Panc1 (cell line): ENCODE data around the gene MARK3. TPM values are rescaled to one million over a fixed set of nuclear protein-coding genes. Genes with fewer than 3 reads are reported as not detected.

Experiments used
- ATAC-seq: fragments of 200-7000 bp; cut with Tn5 transposase; 2 replicates; pipeline ENCODE4 v1.9.1; 2020; ENCODE audit warnings: mild to moderate bottlenecking, moderate library complexity
- BruUV-seq: library from RNA; stranded (reverse); fragments of 400-500 nt; replicated peaks from 2 replicates; lab custom pipeline; 2021; lab: Mats Ljungman, UMichigan
- CTCF ChIA-PET: fragments of 300-600 bp; sonication (Branson Sonifier 250); formaldehyde crosslinking; loops from one replicate; lab custom pipeline; 2022; ENCODE audit warnings: antibody characterized with exemption; lab: Charles Lee
- POLR2A ChIA-PET: fragments of 300-600 bp; sonication (Branson Sonifier 250); formaldehyde crosslinking; loops from one replicate; lab custom pipeline; 2022; ENCODE audit warnings: antibody characterized with exemption; lab: Charles Lee
- DNase-seq: peaks from one replicate; pipeline ENCODE4 v3.0.0-alpha.2; 2010; ENCODE audit warnings: low read depth, low spot score
- H3K27ac ChIP-seq: 2 replicates; pipeline ENCODE4 v1.5.1; 2011; ENCODE audit warnings: mild to moderate bottlenecking, low read length, inconsistent platforms
- H3K27me3 ChIP-seq: fragments of 200-500 bp; sonication (Bioruptor generic); 2 replicates; pipeline ENCODE4 v1.6.0; 2014; ENCODE audit warnings: low read length, inconsistent platforms; ENCODE audit not compliant: control insufficient read depth, insufficient read depth
- H3K36me3 ChIP-seq: fragments of 200-500 bp; sonication (Bioruptor generic); 2 replicates; pipeline ENCODE4 v1.5.1; 2014; ENCODE audit warnings: inconsistent platforms, mild to moderate bottlenecking, low read length, moderate library complexity; ENCODE audit not compliant: control insufficient read depth, insufficient read depth
- H3K4me1 ChIP-seq: 2 replicates; pipeline ENCODE4 v1.5.1; 2011; ENCODE audit warnings: inconsistent platforms, mild to moderate bottlenecking, low read length, moderate library complexity; ENCODE audit not compliant: control insufficient read depth, insufficient read depth
- H3K4me3 ChIP-seq, 2 experiments: 2 replicates each; pipeline ENCODE4 v1.5.1; 2011 to 2012; ENCODE audit warnings: low read depth in 2 of 2, low read length in 2 of 2, mild to moderate bottlenecking in 2 of 2, inconsistent platforms in 1 of 2, moderate library complexity in 1 of 2
- H3K9me3 ChIP-seq: fragments of 200-500 bp; sonication (Bioruptor generic); 2 replicates; pipeline ENCODE4 v1.5.1; 2014; ENCODE audit warnings: low read depth, mild to moderate bottlenecking, inconsistent platforms, low read length, moderate library complexity; ENCODE audit not compliant: control insufficient read depth, insufficient read depth
- POLR2AphosphoS5 ChIP-seq: IDR thresholded peaks from 2 replicates; pipeline ENCODE4 v1.6.1; 2012; ENCODE audit warnings: mild to moderate bottlenecking, low read depth, low read length, moderate library complexity
- REST ChIP-seq, 2 experiments: IDR thresholded peaks; 2 replicates each; pipeline ENCODE4 v1.6.1; 2011 to 2012; ENCODE audit warnings: low read depth in 2 of 2, control low read depth in 1 of 2, low read length in 1 of 2, mild to moderate bottlenecking in 1 of 2, moderate library complexity in 1 of 2; ENCODE audit not compliant: insufficient read depth in 1 of 2
- SIN3A ChIP-seq: IDR thresholded peaks from 2 replicates; pipeline ENCODE4 v1.6.1; 2012; ENCODE audit warnings: low read depth, mild to moderate bottlenecking, low read length, moderate library complexity, borderline replicate concordance; ENCODE audit not compliant: insufficient read depth
- TCF7L2 ChIP-seq: IDR thresholded peaks from 2 replicates; pipeline ENCODE4 v1.6.1; 2011; ENCODE audit warnings: mild to moderate bottlenecking, low read depth, low read length, inconsistent platforms
- in situ Hi-C: cut with HindIII; loops from 2 replicates; pipeline ENCODE4 v1.10.0; 2016; ENCODE audit warnings: low sequenced_read_pairs, low pct_unique_long_range_greater_than_20kb
- intact Hi-C: fragments of 100-400 bp; cut with micrococcal nuclease; formaldehyde crosslinking; loops from one replicate; pipeline ENCODE4 v1.10.0; 2022; ENCODE audit not compliant: unreplicated experiment
- total RNA-seq: library from RNA; stranded (reverse); gene quantifications from one replicate; pipeline ENCODE4 v1.2.1, GENCODE V29; 2021; ENCODE audit not compliant: unreplicated experiment
- TF ChIP-seq, protein P1 (sequence below): fragments of 450-650 bp; IDR thresholded peaks from 2 replicates; pipeline ENCODE4 v1.5.1; 2017; ENCODE audit warnings: mild to moderate bottlenecking

MARK3 gene
- total RNA-seq, 1 experiment from 2014 or later: 56.1 TPM

DNA sequence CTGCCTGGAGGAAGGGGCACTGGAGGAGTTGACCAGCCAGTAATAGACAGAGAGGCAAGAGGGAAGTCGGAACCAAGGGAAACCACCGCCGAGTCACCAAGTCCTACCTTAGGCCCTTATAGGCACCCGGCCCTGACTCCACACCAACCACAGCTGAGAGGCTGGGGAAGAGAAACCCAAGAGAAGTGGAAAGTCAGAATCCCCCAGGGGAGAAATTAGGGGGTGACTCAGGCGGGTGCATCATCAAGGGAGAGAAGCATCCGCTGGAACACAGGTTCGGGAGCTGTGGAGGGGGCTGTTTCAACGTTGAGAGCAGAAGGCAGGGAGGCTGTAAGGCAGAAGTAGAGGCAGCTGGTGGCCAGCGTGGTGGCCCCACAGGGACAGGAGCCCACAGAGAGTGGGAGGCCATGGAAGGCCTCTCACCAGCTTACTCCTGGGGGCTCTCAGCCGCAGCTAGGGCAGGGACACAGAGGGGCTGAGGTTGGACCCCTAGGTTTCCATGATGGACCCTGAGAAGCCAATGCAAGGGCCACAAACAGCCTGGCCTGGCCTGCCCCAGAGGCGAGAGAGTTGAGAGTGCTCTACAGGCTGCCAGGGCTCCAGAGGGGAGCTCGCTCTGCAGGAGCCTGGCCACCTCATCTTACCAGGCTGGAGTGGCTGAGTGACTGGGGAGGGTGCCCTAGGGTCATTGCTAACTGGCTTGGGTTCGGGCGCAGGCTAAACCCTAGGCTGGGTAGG, 142.4 kb downstream of the MARK3 start:
- POLR2A ChIA-PET: no interaction called here
- Histone ChIP-seq H3K9me3 (no peaks in the 10 kb centered on the region), H3K27ac (peak overlapping the region; percentile 89), H3K36me3 (peaks cover 4% of the 10 kb centered on the region; the same call in 1 of the 2 replicates), H3K4me1 (peaks cover 39% of the 10 kb centered on the region), H3K4me3 (peak overlapping the region; percentile 90 to 94), H3K27me3 (no peaks in the 10 kb centered on the region)
- intact Hi-C loops: no loop called here
- in situ Hi-C loops: no loop called here
- BruUV-seq: no TSS peak
- CTCF ChIA-PET: interaction anchor here (1.5 kb wide), 1 partner anchor 9 kb away, joined by 7 read pairs; no protein-coding TSS in a partner anchor
- peak; percentile 18; the same call in 1 of the 2 replicates for ATAC-seq
- no peak for TF ChIP-seq SIN3A
- TF ChIP-seq REST (IDR thresholded peaks at IDR 0.05; ENCODE audit: insufficient read depth in 1 of 2, low read depth in 2 of 2, low read length in 1 of 2): no peak
- no peak for TF ChIP-seq TCF7L2
- TF ChIP-seq, protein P1, sequence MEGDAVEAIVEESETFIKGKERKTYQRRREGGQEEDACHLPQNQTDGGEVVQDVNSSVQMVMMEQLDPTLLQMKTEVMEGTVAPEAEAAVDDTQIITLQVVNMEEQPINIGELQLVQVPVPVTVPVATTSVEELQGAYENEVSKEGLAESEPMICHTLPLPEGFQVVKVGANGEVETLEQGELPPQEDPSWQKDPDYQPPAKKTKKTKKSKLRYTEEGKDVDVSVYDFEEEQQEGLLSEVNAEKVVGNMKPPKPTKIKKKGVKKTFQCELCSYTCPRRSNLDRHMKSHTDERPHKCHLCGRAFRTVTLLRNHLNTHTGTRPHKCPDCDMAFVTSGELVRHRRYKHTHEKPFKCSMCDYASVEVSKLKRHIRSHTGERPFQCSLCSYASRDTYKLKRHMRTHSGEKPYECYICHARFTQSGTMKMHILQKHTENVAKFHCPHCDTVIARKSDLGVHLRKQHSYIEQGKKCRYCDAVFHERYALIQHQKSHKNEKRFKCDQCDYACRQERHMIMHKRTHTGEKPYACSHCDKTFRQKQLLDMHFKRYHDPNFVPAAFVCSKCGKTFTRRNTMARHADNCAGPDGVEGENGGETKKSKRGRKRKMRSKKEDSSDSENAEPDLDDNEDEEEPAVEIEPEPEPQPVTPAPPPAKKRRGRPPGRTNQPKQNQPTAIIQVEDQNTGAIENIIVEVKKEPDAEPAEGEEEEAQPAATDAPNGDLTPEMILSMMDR: no peak
- no peak for TF ChIP-seq POLR2AphosphoS5
- DNase-seq: no peak

DNA sequence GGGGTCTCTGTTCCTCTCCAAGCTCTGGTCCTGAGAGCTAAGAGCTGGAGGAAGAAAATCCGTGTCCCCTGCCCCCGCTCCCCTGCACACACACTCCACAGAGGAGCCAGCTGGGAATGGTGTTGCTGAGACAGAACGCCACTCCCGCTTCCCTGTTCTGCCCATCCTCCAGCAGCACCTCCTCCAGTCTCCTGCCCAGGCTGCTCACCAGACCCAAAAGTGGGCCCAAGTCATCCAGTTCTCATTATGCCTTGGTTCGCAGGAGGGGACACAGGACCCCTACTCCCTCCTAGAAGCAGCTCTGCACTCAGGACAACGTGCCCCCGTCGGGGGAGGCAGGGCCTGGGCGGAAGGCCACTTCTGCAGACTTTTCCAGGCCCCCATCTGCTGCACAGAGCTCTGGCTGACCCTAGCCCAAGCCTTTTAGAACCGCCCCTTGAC, 143.0 kb downstream of the MARK3 start:
- ChIA-PET CTCF (interaction anchor here (1.5 kb wide), 1 partner anchor 9 kb away, joined by 7 read pairs; no protein-coding TSS in a partner anchor), POLR2A (interaction anchor here (0.6 kb wide), 1 partner anchor 168 kb away, joined by 4 read pairs; no protein-coding TSS in a partner anchor)
- Histone ChIP-seq H3K4me3 (peak overlapping the region; percentile 90 to 94), H3K36me3 (peaks cover 4% of the 10 kb centered on the region; the same call in 1 of the 2 replicates), H3K9me3 (no peaks in the 10 kb centered on the region), H3K27me3 (no peaks in the 10 kb centered on the region), H3K4me1 (peaks cover 38% of the 10 kb centered on the region), H3K27ac (peak overlapping the region; percentile 89)
- intact Hi-C loops (no loop called here), in situ Hi-C loops (no loop called here)
- no TSS peak for BruUV-seq
- DNase-seq: no peak
- TF ChIP-seq REST (IDR thresholded peaks at IDR 0.05; ENCODE audit: insufficient read depth in 1 of 2, low read depth in 2 of 2, low read length in 1 of 2) (no peak), TCF7L2 (no peak), POLR2AphosphoS5 (no peak), SIN3A (no peak)
- TF ChIP-seq, protein P1: no peak
- ATAC-seq: peak; percentile 33; the same call in 1 of the 2 replicates
